DMS 273 treated with DMSO at 0.1 percent for 48 hours (cell line): ENCODE data around the gene CHAMP1.
A peak's percentile ranks its signal among the peaks of the same experiment; 100 is the strongest.
"Not testable (repeated sequence)": the region's sequence is repeated elsewhere in the genome, so short reads cannot be mapped to it uniquely, and the experiment has no call there.

Source experiments
- DNase-seq: peaks from one replicate; lab custom pipeline; 2025; lab: John Stamatoyannopoulos, UW

CHAMP1 gene

DNA sequence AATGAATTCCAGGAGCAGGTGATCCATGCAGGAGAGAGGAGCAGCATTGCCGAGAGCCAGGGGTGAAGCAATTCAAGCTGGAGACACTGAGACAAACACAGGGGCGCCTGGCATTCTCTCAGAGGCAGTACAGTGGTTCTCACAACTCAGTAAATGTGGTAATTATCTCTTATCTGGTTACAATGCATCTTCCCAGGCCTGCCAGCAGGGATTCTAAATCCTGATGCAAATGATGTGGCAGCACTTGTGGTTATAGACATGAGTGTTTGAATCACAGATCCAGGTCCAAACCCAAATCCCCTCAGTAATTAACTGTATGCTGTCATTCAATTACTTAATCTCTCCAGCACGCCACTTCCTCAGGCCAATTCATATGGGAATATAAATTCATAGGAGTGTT lies 19.6 kb downstream of the CHAMP1 start:
- DNase-seq, result not testable (repeated sequence)

DNA sequence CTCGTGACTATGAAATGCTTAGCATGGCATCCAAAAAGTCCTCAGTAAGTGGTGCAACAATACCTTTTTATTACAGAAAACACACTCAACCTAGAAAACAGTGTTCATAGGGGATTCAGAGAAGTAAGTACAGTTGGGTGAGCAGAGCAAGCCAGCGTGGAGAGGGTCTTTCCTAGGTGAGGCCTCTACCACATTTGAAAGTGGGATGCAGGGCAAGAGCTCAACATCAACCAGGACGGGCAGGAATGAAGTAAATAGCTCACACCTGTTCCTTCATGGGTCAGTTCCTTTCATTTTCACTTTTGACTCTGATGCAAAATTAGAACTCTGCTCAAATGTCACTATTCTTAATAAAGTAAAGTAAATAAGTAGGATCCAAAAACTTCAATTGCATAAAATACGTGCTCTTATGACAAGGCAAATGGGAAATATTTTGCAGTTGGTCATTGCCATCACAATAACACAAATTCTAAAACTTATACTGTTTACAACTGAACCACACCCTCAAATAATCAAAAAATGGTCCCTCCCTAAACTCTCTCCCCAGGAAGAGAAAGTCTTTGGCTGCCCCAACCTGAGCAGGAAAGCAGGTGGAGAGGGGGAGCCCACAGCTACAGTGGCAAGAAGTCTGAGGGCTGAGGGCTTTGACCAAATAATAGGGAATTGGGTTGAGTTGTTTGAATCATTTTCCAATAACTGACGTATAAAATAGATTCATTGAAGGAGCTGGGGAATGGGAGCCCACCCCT lies 20.2 kb downstream of the CHAMP1 start:
- DNase-seq, result no peak

DNA sequence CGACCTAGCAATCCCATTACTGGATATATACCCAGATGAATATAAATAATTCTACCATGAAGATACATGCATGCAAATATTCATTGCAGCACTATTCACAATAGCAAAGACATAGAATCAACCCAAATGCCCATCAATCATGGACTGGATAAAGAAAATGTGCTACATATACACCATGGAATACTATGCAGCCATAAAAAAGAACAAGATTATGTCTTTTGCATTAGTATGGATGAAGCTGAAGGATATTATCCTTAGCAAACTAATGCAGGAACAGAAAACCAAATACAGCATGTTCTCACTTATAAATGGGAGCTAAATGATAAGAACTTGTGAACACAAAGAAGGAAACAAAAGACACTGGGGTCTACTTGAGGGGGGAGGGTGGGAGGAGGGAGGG lies 22.2 kb downstream of the CHAMP1 start:
- not testable (repeated sequence) for DNase-seq

DNA sequence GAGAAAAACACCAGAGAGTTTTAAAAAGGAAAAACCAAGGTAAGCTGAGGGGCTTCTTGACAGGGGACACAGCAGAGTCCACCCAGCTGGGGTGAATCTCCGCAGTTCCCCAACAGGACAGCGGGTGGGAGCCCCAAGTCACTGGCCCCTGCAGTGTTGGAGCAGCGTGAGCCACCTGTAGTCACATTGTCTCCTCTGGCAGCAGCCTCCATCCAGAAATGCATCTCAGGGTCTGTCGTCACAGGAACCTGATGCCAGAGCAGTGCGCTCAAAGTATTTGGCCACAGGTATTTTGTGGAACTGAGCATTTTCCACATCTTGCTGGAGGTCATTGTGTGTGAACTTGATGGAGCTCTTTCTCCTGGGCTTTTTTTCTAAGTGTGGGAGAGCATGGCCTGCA lies 24.7 kb downstream of the CHAMP1 start:
- no peak for DNase-seq

DNA sequence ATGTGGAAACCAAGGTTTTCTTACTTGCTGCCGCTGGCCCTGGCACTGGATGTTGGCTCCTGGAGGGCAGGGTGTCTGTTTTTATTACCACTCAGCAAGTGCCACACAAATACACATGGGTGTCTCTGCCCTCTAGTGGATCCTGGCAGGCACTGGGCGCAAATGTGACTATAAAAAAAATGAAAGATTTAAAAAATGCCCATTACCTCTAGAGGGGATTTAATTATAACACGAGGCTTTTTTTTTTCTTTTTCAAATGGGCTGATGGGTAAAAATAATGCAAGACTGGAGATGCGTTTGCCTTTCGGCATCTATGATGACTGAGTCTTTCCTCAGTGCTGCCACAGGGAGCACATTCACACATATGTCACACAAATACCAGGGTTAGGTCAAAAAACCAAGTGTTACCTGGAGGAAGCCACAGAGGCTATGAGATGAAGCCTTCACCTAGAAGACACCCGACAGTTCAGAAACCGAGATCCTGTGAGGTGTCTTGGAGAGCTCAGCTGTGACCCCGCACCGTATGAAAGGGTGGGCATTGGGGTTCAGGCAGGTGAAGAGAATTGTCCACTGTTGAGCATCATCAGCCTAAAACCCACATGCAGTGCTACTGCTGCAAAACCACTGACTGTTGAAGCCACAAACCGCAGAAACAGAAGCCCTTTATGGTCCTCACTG lies 25.7 kb downstream of the CHAMP1 start:
- peak; percentile 8 for DNase-seq

DNA sequence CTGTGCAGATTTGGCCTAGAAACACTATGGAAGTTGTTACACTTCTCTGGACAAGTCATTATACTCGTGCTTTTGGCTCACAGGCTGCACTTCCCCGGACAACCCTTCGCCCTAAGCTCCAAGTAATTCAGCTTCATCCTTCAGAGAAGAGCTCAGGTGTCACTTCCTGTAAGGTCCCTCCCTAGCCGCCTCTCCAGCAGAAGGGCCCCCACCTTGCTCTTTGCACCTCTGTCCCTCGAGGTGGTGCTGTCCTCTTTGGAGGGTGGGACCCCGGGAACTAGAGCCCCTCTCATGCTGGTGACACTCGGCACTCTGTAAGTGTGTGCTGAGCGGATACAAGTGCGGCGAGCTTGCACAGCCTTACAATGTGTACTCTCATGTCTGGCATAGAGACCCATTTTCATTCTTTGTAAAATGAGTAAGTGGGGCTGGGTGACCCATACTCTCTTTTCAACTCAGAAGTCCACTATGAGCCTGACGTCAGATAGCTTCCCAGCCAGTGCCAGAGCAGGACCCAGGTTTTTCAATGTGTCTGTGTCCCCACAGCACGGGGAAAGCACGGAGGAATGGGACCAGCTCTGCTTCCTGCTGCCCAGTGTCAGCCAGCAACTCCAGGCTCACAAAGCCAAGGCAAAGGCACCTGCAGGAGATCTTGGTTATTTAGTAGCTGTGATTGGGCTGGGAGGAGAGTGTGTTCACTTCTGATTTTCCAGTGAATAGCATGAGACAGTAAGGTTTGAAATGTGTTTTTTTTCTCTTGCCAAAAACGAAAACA lies 26.9 kb downstream of the CHAMP1 start:
- DNase-seq, result no peak

DNA sequence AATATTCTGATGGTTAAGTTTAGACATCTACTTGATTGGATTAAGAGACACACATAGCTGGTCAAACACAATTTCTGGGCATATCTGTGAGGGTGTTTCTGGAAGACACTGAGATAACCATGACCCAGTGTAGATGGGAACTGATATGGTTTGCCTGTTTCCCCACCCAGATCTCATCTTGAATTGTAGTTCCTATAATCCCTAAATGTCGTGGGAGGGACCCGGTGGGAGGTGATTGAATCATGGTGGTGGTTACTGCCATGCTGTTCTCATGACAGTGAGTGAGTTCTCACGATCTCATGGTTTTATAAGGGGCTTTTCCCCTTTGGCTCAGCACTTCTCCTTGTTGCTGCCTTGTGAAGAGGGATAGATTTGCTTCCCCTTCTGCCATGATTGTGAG lies 33.0 kb downstream of the CHAMP1 start:
- not testable (repeated sequence) for DNase-seq

DNA sequence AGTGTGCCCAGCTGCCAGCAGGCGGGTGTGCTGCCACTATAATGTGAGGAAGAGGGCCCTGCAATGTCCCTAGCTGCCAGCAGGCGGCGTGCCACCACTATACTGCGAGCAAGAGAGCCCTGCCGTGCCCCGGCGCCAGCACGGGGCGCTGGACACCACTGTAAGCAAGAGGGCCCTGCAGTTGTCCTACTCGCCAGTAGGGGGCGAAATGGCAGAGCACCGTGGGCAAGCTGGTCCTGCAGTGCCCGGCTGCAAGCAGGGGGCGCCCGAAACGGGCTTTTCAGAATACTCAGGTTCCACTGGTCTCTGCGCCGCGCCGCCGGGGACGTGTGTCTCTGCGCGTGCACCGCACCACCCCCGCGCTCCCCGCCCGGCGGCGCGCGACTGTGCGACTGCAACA lies 38.5 kb downstream of the CHAMP1 start:
- DNase-seq, result not testable (repeated sequence)

DNA sequence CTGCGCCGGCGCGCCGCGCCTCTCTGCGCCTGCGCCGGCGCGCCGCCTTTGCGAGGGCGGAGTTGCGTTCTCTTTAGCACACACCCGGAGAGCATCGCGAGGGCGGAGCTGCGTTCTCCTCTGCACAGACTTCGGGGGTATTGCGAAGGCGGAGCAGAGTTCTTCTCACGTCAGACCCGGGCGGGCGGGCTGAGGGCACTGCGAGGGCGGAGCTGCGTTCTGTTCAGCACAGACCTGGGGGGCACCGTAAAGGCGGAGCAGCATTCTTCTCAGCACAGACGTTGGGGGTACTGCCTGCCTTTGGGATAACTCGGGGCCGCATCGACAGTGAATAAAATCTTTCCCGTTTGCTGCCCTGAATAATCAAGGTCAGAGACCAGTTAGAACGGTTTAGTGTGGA lies 39.1 kb downstream of the CHAMP1 start:
- not testable (repeated sequence) for DNase-seq
